GM19239 (cell line): ENCODE results near the gene OR9Q1.

Experiments
- DNase-seq: peaks from one replicate; pipeline ENCODE4 v3.0.0; 2011; ENCODE audit warnings: low spot score; ENCODE audit not compliant: insufficient read length
- FAIRE-seq: peaks from 2 replicates; lab custom pipeline; 2011; peaks lifted over from hg19 to GRCh38; lab: Jason Lieb, UNC

The OR9Q1 gene

GRCh38 chr11:58216476-58216875 lies 192.8 kb downstream of the OR9Q1 start:
- DNase-seq (no peak), FAIRE-seq (no peak)

GRCh38 chr11:58222721-58223120 lies 199.0 kb downstream of the OR9Q1 start:
- no peak for FAIRE-seq
- DNase-seq = no peak

- no peak for DNase-seq
- no peak for FAIRE-seq
These were observed 204.4 kb downstream of the OR9Q1 start for GRCh38 chr11:58227956-58228615.
